ENCODE results near the gene CHST13. TPM values are rescaled to one million over a fixed set of nuclear protein-coding genes. Genes with fewer than 3 reads are reported as not detected.
"Not testable (repeated sequence)": the region's sequence is repeated elsewhere in the genome, so short reads cannot be mapped to it uniquely, and the experiment has no call there.

Gene CHST13
- total RNA-seq, 1 donor from 2014 or later: not detected

GRCh38 chr3:126554560-126555525 is 30.9 kb downstream of the CHST13 start:
- DNase-seq (ENCODE audit: low read depth, low spot score): no peak

GRCh38 chr3:126555795-126556636 is 32.1 kb downstream of the CHST13 start:
- no peak for DNase-seq (ENCODE audit: low read depth, low spot score)

DNA sequence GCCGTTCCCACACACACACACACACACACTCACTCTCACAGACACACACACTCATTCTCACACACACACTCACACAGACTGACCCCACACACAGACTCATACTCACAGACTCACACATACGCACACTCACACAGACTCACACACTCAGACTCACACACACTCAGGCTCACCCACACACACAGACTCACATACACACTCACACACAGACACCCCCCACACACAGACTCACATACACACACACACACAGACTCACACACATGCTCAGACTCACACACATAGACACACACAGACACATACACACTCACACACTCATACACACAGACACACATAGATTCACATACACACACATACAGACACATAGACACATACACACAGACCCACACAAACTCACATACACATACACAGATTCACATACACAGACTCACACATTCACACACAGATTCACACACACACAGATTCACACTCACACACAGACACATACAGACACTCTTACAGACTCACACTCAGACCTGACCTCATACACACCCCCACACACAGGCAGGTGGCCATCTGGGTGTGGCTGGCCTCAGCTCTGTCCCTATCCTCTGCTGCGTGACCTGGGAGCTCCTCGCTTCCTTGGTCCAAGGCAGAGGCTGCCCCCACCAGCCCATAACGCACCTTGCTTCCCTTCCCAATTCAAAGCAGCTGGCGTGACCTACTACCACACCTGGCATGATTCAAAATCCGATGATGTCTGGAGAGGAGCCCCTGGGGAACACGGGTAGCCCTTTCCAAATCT is 32.9 kb downstream of the CHST13 start:
- no peak for DNase-seq (ENCODE audit: low read depth, low spot score)

- no peak for DNase-seq (ENCODE audit: low read depth, low spot score)
Observed at GRCh38 chr3:126557415-126557745, 33.4 kb downstream of the CHST13 start.

DNA sequence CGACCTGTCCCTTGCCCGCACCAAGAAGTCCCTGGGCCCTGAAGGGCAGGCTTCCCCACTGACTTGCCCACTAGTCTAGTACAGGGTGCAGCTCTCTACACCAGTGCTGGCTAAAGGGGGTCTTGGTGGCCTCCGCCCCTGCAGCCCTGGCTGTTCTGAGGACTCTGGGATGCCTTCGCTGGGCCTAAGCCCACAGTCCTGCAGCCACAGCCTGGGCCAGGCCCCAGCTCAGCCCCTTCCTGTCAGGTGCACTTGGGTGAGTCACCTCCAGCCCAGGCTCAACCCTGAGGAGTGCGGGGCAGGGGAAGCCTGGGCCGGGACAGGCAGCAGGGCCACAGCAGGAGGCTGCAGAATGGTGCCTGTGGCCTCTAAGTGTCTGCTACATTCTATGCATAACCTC is 33.8 kb downstream of the CHST13 start:
- no peak for DNase-seq (ENCODE audit: low read depth, low spot score)

GRCh38 chr3:126558336-126559071 is 34.5 kb downstream of the CHST13 start, which contains the start of gene C3orf22:
Gene C3orf22, minus strand, starts transcription at chr3:126558932. Its CDS starts 5,542 bp downstream, at chr3:126553390.
- DNase-seq (ENCODE audit: low read depth, low spot score): no peak

GRCh38 chr3:126562737-126563276 is 38.9 kb downstream of the CHST13 start:
- DNase-seq (ENCODE audit: low read depth, low spot score): no peak

- no peak for DNase-seq (ENCODE audit: low read depth, low spot score)
Observed at GRCh38 chr3:126567696-126568438, 43.9 kb downstream of the CHST13 start.

DNA sequence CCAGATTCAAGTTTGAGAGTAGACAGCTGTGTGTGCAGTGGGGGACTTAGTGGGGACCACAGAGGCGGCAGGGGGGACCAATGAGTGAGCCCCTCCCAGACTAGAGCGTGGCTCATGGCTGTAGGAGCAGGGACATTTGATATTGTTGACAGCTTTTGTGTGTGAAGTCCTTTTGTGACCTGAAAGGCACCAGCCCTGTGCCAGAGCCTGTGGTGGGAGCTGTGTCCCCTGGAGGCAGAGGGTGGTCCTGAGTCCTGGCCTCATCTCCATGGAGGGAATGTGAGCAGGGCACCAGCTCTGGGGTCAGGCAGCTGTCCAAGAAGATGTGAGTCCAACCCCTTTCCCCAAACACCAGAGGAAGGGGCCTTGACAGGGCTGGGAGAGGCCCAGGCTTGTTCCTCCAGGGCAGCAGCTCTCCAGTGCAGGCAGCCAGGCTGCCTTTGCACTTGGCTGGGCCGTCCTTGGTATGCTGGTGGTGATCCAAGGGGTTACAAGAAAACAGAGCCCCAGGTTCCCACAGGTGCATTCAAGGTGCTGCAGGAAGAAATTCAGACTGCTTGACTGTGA is 44.9 kb downstream of the CHST13 start:
- no peak for DNase-seq (ENCODE audit: low read depth, low spot score)

GRCh38 chr3:126569390-126569975 is 45.5 kb downstream of the CHST13 start:
- no peak for DNase-seq (ENCODE audit: low read depth, low spot score)

GRCh38 chr3:126570103-126570541 is 46.2 kb downstream of the CHST13 start:
- DNase-seq (ENCODE audit: low read depth, low spot score): no peak

GRCh38 chr3:126571078-126571477 is 47.1 kb downstream of the CHST13 start:
- no peak for DNase-seq (ENCODE audit: low read depth, low spot score)

DNA sequence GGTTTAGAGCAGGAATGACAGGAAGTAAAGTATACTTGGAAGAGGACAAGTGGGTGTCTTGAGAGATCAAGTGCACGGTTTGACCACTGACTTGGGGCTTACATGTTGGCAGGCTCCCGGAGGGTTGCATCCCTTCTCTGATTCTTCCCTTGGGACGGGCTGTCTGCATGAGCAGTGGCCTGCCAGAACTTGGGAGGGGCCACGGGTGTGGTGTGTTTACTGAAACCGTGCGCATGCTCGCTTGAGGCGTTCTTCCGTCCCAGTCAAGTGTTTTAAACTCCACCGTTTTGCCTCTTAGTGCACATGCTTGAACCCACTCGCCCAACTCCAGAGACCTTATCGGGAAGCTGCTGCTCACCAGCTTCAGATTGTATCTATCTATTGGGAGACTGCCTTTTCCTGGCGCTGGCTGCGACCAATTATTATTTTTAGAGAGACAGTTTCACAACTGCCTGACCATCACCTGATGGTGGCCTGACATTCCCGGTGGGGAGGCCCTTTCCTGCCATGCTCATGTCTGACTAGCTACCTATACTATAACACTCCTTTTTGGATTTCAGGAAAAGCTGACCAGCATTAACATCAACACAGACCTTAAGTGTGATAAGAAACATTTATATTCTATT is 49.6 kb downstream of the CHST13 start:
- DNase-seq (ENCODE audit: low read depth, low spot score): no peak

- DNase-seq (ENCODE audit: low read depth, low spot score): no peak
Observed at GRCh38 chr3:126577261-126577660, 53.3 kb downstream of the CHST13 start.

DNA sequence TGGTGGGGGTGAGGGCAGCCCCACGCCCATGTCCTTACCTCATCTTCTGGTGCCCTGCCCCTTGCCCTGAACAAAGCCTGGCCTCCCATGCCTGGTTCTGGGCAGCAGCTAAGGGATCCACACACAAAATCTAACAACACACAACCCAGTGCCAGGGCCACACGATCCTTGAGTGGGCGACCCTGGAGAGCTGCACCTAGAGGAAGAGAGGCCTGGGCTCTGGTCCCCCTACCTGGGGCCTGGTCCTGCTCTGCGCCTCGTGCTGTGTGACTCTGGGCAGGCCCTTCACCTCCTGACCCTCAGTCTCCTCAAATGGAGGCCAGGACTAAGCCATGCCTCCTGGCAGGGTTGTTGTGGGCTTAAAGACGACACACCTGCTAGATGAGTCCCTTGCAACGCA is 54.7 kb downstream of the CHST13 start:
- DNase-seq (ENCODE audit: low read depth, low spot score): no peak

DNA sequence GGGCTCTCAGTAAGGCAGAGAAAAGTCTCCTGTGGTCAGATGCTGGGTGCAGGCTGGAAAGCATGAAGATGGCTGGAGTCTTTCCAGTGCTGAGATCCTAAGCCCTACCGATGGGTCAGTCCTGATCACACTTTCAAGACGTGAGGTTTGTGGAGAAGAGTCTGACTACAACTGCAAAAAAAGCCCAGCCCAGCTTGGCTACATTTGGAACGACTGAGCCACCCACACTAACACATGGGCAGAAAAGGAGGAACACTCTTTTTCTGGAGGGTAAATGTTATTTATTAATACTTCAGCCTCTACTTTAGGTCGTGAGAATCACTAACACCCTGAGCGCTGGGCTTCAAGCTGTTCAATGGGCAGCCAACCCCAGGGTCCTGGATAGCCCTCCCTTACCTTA is 56.8 kb downstream of the CHST13 start:
- no peak for DNase-seq (ENCODE audit: low read depth, low spot score)

DNA sequence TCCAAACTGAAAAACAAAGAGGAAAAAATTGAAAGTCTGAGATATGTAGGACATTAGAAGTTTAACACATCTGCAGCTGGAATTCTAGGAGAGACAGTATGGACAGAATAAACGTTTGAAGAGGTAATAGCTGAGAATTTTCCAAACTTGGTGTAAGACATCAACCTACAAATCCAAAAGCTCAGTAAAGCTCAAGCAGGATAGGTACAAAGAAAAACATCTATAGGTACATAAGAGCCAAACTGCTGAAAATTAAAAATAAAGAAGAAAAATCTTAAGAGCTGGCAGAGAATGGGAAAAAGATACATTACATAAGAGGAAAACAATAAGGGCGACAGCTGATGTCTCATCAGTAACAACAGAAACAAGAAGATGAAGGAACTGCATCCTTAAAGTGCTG is 57.6 kb downstream of the CHST13 start:
- no peak for DNase-seq (ENCODE audit: low read depth, low spot score)

DNA sequence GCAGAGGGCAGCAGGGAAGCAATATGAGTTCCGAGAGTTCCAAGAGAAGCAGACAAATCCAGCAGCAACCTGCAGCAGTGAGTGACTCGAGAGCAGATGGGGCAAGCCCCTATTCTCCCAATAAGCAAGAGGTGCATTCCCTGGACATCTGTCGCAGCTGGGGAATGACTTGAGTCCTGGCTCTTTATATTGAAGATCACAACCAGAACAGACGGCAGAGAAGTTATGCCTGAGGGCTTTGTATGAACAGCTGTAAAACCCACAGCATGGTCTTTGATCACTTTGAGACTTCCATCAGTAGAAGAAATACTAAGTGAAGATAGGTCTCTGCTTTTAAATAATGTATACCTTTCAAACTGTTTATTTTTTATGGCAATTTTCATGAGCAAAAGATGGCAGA is 58.4 kb downstream of the CHST13 start:
- DNase-seq (ENCODE audit: low read depth, low spot score): no peak

- not testable (repeated sequence) for DNase-seq (ENCODE audit: low read depth, low spot score)
Observed at GRCh38 chr3:126591515-126591914, 67.6 kb downstream of the CHST13 start.
